COR-L47 (cell line): ENCODE measurements around the gene HTR3D.
"Not testable (repeated sequence)": the region's sequence is repeated elsewhere in the genome, so short reads cannot be mapped to it uniquely, and the experiment has no call there.

ENCODE experiments used
- DNase-seq: peaks from one replicate; lab custom pipeline; 2025; lab: John Stamatoyannopoulos, UW

The HTR3D gene, protein sequence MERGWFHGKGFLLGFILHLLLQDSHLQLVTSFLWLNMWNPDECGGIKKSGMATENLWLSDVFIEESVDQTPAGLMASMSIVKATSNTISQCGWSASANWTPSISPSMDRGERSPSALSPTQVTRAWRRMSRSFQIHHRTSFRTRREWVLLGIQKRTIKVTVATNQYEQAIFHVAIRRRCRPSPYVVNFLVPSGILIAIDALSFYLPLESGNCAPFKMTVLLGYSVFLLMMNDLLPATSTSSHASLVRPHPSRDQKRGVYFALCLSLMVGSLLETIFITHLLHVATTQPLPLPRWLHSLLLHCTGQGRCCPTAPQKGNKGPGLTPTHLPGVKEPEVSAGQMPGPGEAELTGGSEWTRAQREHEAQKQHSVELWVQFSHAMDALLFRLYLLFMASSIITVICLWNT

GRCh38 chr3:184031187-184031792 is at the start of gene HTR3D:
TSS of gene HTR3D (plus strand) at chr3:184031742. CDS start at chr3:184031742, 0 bp downstream.
- no peak for DNase-seq

GRCh38 chr3:183981990-183982644 is 49.4 kb upstream of the HTR3D start:
- no peak for DNase-seq

GRCh38 chr3:183984127-183984740 is 47.3 kb upstream of the HTR3D start:
- no peak for DNase-seq

- no peak for DNase-seq
Observed at GRCh38 chr3:183984749-183985729, 46.5 kb upstream of the HTR3D start.

- DNase-seq: no peak
Observed at GRCh38 chr3:183987000-183987600, 44.4 kb upstream of the HTR3D start.

DNA sequence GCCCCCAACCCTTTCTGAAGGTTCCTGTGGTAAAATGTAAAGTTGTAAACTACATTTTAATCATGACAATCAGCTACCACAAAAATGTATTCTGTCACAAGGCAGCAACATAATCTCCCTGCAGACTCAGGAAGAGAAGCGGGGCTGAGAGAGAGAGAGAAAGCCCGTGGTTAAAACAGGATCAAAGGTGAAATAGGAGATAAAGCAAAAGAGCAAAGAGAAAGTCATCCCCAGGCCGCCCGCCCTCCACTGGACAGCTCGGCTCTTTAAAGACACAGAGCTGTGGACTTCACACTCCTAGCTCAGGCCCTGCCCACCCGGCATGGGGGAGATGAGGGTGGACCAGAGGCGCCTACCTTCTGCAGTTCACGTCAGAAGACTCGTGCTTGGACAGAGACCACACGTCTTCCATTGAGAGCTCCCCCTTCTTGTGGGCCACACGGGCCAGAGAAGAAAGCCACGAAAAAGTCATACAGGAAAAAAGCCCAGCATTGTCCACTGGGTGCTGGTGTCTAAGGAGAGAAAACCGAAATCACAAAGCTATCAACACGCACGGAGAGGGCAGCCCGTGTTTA is 43.2 kb upstream of the HTR3D start:
- no peak for DNase-seq

- DNase-seq: no peak
Observed at GRCh38 chr3:183991403-183991802, 40.1 kb upstream of the HTR3D start.

DNA sequence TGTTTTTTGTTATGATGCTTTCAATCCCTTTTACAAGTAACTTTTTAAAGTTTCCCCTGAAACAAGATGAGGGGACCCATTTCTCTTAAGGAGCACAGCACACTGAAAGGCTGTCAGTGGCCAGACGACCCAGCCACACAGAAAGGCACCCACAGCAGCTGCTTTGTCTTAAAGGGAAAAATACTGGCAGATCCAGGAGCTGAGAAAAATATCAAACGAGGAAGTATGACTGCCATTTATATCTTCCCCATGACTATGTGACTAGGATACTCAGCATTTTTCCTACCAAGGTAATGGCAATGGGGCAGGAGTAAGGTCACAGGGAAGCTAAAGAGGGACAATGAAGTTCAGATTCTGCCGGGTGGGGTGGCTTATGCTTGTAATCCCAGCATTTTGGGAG is 29.8 kb upstream of the HTR3D start:
- DNase-seq: no peak

DNA sequence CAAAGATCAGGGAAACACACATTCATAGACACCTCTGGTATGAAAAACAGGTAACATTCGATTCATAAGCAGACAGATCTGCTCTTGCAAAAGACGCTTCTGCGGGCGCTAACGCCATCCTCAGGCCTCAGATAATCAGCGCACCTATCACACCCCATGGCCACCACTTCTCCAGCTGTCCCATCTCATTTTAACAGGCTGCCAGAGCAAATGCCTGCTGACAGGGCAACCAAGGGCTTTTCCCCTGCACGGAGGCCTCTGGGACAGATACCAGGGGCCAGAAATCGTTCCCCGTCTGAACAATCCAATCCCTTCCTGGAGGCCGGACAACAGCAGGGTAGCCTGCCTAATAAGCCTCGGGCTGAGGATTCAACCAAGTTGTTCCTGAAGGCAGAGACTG is 29.1 kb upstream of the HTR3D start:
- DNase-seq: no peak

DNA sequence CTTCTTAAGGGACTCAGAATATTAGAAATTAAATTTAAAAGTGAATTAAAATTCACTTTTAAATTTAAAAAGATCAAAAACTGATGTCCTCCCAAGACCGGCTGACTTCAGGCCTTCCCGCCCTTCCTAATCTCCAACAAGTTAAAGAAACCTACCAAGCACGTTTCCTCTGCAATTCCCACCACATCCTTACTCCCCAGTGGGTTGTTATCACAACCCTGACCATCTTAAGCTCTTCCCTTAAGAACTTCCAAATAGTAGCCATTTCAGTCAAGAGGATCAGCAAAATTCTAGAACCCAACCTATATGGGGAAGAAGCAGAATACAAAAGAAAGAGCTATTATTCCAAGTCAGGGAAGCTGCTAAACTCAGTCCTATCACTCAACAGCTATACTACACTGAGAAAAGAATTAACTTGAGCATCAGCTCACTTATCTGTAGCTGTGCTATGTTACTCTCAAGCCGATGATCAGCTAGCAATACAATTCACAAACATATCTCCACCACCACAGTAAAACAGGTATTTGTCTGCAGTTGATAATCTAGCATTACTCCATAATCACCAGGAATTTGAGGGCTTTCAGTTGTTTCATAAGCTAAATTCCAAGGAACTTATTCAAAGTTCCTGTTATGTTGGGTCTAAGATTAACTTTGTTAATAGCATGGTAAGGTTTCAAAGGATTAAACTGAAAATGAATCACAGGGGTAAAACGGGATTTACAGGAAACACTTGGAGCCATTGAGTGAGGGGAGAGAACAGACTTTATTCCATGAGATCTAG is 28.2 kb upstream of the HTR3D start:
- no peak for DNase-seq

- DNase-seq: no peak
Observed at GRCh38 chr3:184004476-184004875, 27.1 kb upstream of the HTR3D start.

DNA sequence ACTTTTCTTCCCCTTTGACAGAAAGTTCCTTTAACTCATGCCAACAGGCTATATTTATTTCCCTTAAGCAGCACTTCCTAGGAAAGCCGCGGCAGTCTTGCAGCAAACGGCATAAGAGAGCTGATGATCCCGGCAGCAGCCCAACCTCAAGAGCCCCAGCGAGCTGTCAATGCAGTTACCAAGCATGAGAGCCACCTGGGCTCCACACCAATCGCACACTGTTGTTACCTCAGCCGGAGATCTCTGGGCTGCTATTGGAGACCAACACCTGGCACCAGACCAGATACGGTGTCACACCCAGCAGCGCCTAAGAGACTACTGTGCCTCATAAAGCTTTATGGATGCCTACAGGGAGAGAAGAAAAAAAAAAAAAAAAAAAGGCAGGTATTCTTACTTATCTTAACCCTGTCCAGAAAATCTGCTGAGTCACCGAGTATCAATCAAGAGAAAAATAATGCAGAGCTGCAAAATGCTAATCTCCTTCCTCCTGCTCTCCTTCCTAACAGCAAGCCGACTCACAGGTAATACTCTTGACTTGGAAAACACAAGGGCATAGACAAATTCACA is 25.5 kb upstream of the HTR3D start:
- peak; percentile 98 for DNase-seq

DNA sequence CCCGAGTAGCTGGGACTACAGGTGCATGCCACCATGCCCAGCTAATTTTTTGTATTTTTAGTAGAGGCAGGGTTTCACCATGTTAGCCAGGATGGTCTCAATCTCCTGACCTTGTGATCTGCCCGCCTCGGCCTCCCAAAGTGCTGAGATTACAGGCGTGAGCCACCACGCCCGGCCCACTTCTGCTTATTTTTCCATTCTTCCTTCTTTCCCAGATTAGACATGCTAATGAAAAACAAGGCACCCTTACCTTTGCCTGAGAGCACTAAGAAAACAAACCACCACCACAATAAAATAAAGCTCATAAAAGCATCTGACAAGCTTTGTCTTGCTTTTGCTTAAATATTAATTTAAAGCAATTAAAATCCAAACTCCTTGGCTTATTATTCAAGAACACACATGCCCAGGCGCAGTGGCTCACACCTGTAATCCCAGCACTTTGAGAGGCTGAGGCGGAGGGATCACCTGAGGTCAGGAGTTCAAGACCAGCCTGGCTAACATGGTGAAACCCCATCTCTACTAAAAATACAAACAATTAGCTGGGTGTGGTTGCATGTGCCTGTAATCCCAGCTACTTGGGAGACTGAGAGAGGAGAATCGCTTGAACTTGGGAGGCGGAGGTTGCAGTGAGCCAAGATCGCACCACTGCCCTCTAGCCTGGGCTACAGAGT is 24.3 kb upstream of the HTR3D start:
- DNase-seq: not testable (repeated sequence)

GRCh38 chr3:184008161-184008560 is 23.4 kb upstream of the HTR3D start:
- no peak for DNase-seq

DNA sequence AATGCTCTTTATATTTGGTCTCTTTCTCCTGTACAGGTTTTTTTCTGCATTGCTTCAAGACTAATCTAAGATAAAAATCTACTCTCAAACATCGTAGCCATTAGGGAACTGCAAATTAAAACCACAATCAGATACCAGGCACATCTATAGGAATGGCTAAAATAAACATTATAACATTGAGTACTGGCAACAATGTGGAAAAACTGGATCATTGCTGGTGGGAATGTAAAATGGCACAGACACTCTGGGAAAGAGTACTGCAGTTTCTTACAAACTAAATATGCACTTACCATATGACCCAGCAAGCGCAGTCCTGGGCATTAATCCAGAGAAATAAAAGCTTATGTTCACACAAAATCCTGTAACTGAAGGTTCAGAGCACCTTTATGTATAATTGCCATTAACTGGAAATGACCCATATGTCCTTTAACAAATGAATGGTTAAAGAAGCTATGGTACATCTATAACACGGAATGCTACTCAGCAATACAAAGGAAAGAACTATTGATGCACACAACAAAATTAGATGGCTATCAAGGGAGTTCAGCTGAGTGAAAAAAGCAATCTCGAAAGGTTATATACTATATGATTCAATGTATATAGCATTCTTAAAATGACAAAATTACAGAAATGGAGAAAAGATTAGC is 20.2 kb upstream of the HTR3D start:
- no peak for DNase-seq

DNA sequence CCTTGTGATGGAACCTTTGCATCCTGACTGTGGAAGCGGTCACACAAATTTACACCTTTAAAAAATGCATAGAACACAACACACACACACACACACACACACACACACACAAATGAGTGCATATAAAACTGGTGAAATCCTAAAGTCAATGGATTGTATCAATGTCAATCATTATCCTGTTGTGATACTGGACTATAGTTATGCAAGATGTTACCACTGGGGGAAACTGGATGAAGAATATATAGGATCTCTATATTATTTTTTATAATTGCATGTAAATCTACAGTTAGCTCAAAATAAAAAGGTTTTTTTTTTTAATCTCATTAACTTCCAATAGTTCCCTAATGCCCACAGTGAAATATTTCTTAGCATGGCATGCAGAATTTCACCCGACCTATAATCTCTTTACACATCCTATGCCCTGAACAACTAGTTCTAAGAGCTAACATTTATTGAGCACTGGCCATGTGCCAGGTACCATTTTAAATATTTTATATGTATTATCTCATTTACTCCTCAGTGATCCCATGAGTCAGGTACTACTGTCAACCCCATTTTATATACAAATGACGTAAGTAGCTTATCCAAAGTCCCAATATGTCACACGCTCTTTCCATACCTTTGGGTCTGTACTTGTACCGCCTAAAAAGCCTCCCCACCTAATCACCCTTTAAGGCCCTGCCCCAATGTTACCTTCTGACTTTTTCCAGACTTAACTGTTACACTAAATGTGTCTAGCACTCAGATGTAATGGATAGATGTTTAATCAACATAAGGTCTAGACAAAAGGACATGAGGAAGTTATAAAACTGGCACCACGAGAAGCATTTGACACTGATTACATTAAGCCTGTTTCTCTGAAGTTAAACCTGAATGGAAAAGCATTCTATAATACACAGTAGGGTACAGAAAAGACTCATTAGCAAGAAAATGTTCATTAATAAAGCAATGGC is 19.3 kb upstream of the HTR3D start:
- DNase-seq: no peak

GRCh38 chr3:184015381-184016019 is 16.0 kb upstream of the HTR3D start:
- peak; percentile 56 for DNase-seq
